Transverse colon (tissue), 4 donors: ENCODE results near the gene GOLGA8M.
"Not testable (repeated sequence)": the region's sequence is repeated elsewhere in the genome, so short reads cannot be mapped to it uniquely, and the experiment has no call there.

Experiments
- CTCF ChIP-seq, 5 experiments: fragments of 200-600 bp in 3 of 5; fragments of 450-650 bp in 2 of 5; sonication (generic) in 3 of 5; IDR thresholded peaks; 1 replicate in 2 of 5; 2 replicates in 3 of 5; pipeline ENCODE4 v1.5.1; 2016 to 2017; ENCODE audit warnings: antibody characterized with exemption in 5 of 5, inconsistent platforms in 3 of 5, mild to moderate bottlenecking in 2 of 5, moderate library complexity in 1 of 5
- EP300 ChIP-seq: sonication (generic); formaldehyde crosslinking; IDR thresholded peaks from one replicate; pipeline ENCODE4 v1.6.1; 2017; ENCODE audit warnings: antibody characterized with exemption, low read depth
- POLR2A ChIP-seq: fragments of 450-650 bp; IDR thresholded peaks from one replicate; pipeline ENCODE4 v1.6.1; 2016; ENCODE audit warnings: antibody characterized with exemption, mild to moderate bottlenecking, moderate library complexity
- POLR2AphosphoS5 ChIP-seq, 3 donors: sonication (generic); formaldehyde crosslinking; IDR thresholded peaks; one replicate each; pipeline ENCODE4 v1.6.1; 2016; ENCODE audit warnings: antibody characterized with exemption in 3 of 3

GRCh38 chr15:28656018-28656360 is 56.2 kb downstream of the GOLGA8M start:
- not testable (repeated sequence) for TF ChIP-seq CTCF (IDR thresholded peaks at IDR 0.05); POLR2A; POLR2AphosphoS5 (IDR thresholded peaks at IDR 0.05); EP300
